ENCODE data around the gene COX7A1.

Gene COX7A1

GRCh38 chr19:36172852-36173251 is 20.6 kb upstream of the COX7A1 start:
- DNase-seq (ENCODE audit: low read depth) = no peak
- H3K4me3 ChIP-seq (ENCODE audit: low read length) = no peak overlapping the region
- no peak for TF ChIP-seq CTCF (IDR thresholded peaks at IDR 0.05; ENCODE audit: insufficient read depth, low read depth, low read length, missing control alignments)

- DNase-seq (ENCODE audit: low read depth) = no peak
- TF ChIP-seq CTCF (IDR thresholded peaks at IDR 0.05; ENCODE audit: insufficient read depth, low read depth, low read length, missing control alignments) = no peak
- H3K4me3 ChIP-seq (ENCODE audit: low read length) = no peak overlapping the region
Measured at GRCh38 chr19:36169084-36169760, 17.0 kb upstream of the COX7A1 start.

GRCh38 chr19:36163813-36164212 is 11.6 kb upstream of the COX7A1 start:
- TF ChIP-seq CTCF (IDR thresholded peaks at IDR 0.05; ENCODE audit: insufficient read depth, low read depth, low read length, missing control alignments) = no peak
- DNase-seq (ENCODE audit: low read depth) = no peak
- no peak overlapping the region for H3K4me3 ChIP-seq (ENCODE audit: low read length)

GRCh38 chr19:36160821-36161596 is 8.8 kb upstream of the COX7A1 start:
- no peak overlapping the region for H3K4me3 ChIP-seq (ENCODE audit: low read length)
- TF ChIP-seq CTCF (IDR thresholded peaks at IDR 0.05; ENCODE audit: insufficient read depth, low read depth, low read length, missing control alignments) = no peak
- DNase-seq (ENCODE audit: low read depth) = peak; percentile 32

GRCh38 chr19:36153126-36153525 is 879 bp upstream of the COX7A1 start:
- TF ChIP-seq CTCF (IDR thresholded peaks at IDR 0.05; ENCODE audit: insufficient read depth, low read depth, low read length, missing control alignments) = no peak

GRCh38 chr19:36152019-36152351 is 262 bp downstream of the COX7A1 start:
- no peak overlapping the region for H3K4me3 ChIP-seq (ENCODE audit: low read length)
- no peak for DNase-seq (ENCODE audit: low read depth)
- TF ChIP-seq CTCF (IDR thresholded peaks at IDR 0.05; ENCODE audit: insufficient read depth, low read depth, low read length, missing control alignments) = no peak

More at GRCh38 chr19:36153126-36153525, 879 bp upstream of the COX7A1 start:
- H3K4me3 ChIP-seq (ENCODE audit: low read length) = no peak overlapping the region
- no peak for DNase-seq (ENCODE audit: low read depth)
